ENCODE results near the gene SAC3D1. TPM values are rescaled to one million over a fixed set of nuclear protein-coding genes. Genes with fewer than 3 reads are reported as not detected.

Gene SAC3D1
- total and polyA plus RNA-seq, 9 of the 15 experiments (the other 6 are each of a cell fraction or from before 2014, with no cell fraction given), result 0.20 to 35.2 (median 5.8) TPM

DNA sequence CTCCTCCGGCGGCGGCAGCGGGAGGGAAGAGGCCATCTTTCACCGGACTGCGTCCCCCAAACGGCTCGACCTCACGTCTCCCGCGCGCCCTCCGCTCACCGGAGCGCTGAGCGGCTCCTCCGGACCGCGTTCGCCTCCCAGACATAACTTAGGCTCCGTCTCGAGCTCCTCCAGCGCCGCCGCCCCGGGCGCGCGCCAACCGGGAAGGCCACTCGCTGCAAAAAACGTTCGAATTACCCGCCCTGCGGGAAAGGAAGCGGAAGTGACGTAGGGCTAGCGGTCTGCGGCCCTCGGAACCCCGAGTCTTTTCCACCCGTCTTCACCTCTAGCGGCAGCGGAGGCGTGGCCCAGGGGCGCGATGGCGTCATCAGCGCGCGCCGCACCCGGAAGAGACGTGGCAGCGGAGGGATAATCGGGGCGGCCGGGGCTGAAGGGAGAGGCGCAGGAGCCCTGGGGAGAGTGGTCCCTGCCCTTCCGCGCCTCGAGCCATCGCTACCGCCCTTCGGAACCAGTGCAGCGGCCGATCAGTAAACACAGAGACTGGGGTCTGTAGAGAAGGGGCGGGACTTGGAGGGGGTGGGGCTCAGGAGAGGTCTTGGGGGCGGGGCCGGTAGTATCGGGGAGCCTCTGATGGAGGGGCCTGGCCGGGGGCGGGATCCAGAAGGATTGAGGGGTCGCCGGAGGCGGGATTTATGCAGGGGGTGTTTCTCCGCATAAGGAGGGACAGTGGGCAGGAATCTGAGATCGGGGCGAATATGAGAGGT, 43.0 kb downstream of the SAC3D1 start, which contains the start of the genes CDCA5 and ZFPL1 (continued):
- TF ChIP-seq, protein P1, sequence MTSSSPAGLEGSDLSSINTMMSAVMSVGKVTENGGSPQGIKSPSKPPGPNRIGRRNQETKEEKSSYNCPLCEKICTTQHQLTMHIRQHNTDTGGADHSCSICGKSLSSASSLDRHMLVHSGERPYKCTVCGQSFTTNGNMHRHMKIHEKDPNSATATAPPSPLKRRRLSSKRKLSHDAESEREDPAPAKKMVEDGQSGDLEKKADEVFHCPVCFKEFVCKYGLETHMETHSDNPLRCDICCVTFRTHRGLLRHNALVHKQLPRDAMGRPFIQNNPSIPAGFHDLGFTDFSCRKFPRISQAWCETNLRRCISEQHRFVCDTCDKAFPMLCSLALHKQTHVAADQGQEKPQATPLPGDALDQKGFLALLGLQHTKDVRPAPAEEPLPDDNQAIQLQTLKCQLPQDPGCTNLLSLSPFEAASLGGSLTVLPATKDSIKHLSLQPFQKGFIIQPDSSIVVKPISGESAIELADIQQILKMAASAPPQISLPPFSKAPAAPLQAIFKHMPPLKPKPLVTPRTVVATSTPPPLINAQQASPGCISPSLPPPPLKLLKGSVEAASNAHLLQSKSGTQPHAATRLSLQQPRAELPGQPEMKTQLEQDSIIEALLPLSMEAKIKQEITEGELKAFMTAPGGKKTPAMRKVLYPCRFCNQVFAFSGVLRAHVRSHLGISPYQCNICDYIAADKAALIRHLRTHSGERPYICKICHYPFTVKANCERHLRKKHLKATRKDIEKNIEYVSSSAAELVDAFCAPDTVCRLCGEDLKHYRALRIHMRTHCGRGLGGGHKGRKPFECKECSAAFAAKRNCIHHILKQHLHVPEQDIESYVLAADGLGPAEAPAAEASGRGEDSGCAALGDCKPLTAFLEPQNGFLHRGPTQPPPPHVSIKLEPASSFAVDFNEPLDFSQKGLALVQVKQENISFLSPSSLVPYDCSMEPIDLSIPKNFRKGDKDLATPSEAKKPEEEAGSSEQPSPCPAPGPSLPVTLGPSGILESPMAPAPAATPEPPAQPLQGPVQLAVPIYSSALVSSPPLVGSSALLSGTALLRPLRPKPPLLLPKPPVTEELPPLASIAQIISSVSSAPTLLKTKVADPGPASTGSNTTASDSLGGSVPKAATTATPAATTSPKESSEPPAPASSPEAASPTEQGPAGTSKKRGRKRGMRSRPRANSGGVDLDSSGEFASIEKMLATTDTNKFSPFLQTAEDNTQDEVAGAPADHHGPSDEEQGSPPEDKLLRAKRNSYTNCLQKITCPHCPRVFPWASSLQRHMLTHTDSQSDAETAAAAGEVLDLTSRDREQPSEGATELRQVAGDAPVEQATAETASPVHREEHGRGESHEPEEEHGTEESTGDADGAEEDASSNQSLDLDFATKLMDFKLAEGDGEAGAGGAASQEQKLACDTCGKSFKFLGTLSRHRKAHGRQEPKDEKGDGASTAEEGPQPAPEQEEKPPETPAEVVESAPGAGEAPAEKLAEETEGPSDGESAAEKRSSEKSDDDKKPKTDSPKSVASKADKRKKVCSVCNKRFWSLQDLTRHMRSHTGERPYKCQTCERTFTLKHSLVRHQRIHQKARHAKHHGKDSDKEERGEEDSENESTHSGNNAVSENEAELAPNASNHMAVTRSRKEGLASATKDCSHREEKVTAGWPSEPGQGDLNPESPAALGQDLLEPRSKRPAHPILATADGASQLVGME (CRISPR knock-in tag; IDR thresholded peaks at IDR 0.05), result 0 out of 2 replicates have a peak, but pooled peaks have one; percentile 53
- no peak for TF ChIP-seq RBM34 (IDR thresholded peaks at IDR 0.05; ENCODE audit: borderline replicate concordance, insufficient read depth, low read length)
- no peak for TF ChIP-seq POLR2AphosphoS2 (IDR thresholded peaks at IDR 0.05; ENCODE audit: low read length)
- peak; percentile 87 for TF ChIP-seq DIDO1 (tag; IDR thresholded peaks at IDR 0.05; ENCODE audit: low read depth)
- no peak for TF ChIP-seq ZNF778 (CRISPR knock-in tag; IDR thresholded peaks at IDR 0.05)
- peak; percentile 99 for TF ChIP-seq PHF20 (IDR thresholded peaks at IDR 0.05; ENCODE audit: partially characterized antibody)
- TF ChIP-seq, protein P2, sequence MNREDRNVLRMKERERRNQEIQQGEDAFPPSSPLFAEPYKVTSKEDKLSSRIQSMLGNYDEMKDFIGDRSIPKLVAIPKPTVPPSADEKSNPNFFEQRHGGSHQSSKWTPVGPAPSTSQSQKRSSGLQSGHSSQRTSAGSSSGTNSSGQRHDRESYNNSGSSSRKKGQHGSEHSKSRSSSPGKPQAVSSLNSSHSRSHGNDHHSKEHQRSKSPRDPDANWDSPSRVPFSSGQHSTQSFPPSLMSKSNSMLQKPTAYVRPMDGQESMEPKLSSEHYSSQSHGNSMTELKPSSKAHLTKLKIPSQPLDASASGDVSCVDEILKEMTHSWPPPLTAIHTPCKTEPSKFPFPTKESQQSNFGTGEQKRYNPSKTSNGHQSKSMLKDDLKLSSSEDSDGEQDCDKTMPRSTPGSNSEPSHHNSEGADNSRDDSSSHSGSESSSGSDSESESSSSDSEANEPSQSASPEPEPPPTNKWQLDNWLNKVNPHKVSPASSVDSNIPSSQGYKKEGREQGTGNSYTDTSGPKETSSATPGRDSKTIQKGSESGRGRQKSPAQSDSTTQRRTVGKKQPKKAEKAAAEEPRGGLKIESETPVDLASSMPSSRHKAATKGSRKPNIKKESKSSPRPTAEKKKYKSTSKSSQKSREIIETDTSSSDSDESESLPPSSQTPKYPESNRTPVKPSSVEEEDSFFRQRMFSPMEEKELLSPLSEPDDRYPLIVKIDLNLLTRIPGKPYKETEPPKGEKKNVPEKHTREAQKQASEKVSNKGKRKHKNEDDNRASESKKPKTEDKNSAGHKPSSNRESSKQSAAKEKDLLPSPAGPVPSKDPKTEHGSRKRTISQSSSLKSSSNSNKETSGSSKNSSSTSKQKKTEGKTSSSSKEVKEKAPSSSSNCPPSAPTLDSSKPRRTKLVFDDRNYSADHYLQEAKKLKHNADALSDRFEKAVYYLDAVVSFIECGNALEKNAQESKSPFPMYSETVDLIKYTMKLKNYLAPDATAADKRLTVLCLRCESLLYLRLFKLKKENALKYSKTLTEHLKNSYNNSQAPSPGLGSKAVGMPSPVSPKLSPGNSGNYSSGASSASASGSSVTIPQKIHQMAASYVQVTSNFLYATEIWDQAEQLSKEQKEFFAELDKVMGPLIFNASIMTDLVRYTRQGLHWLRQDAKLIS (CRISPR knock-in tag; IDR thresholded peaks at IDR 0.05), result peak; percentile 70
- TF ChIP-seq POLR2G (IDR thresholded peaks at IDR 0.05; ENCODE audit: low read depth, low read length), result peak; percentile 96
- TF ChIP-seq KLF1 (tag; IDR thresholded peaks at IDR 0.05), result no peak
- TF ChIP-seq, protein P3, sequence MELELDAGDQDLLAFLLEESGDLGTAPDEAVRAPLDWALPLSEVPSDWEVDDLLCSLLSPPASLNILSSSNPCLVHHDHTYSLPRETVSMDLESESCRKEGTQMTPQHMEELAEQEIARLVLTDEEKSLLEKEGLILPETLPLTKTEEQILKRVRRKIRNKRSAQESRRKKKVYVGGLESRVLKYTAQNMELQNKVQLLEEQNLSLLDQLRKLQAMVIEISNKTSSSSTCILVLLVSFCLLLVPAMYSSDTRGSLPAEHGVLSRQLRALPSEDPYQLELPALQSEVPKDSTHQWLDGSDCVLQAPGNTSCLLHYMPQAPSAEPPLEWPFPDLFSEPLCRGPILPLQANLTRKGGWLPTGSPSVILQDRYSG (tag; conservative IDR thresholded peaks at IDR 0.05; ENCODE audit: low read depth), result no peak
- TF ChIP-seq MEIS2 (IDR thresholded peaks at IDR 0.05; ENCODE audit: partially characterized antibody), result peak; percentile 43
- TF ChIP-seq CSDE1 (IDR thresholded peaks at IDR 0.05), result peak in 1 of 2 experiments; percentile 88; a peak in 2 of 4 replicates
- TF ChIP-seq ZBTB1 (CRISPR knock-in tag; IDR thresholded peaks at IDR 0.05; ENCODE audit: borderline replicate concordance, low read depth), result no peak; the same call in 1 of the 2 replicates
- TF ChIP-seq, protein P4, sequence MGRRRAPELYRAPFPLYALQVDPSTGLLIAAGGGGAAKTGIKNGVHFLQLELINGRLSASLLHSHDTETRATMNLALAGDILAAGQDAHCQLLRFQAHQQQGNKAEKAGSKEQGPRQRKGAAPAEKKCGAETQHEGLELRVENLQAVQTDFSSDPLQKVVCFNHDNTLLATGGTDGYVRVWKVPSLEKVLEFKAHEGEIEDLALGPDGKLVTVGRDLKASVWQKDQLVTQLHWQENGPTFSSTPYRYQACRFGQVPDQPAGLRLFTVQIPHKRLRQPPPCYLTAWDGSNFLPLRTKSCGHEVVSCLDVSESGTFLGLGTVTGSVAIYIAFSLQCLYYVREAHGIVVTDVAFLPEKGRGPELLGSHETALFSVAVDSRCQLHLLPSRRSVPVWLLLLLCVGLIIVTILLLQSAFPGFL (CRISPR knock-in tag; IDR thresholded peaks at IDR 0.05), result no peak
- TF ChIP-seq ZNF253 (CRISPR knock-in tag; conservative IDR thresholded peaks at IDR 0.05), result no peak
- no peak for TF ChIP-seq CBFA2T2 (conservative IDR thresholded peaks at IDR 0.05)
